Measurements from ENCODE around the gene FYN.

The FYN gene

DNA sequence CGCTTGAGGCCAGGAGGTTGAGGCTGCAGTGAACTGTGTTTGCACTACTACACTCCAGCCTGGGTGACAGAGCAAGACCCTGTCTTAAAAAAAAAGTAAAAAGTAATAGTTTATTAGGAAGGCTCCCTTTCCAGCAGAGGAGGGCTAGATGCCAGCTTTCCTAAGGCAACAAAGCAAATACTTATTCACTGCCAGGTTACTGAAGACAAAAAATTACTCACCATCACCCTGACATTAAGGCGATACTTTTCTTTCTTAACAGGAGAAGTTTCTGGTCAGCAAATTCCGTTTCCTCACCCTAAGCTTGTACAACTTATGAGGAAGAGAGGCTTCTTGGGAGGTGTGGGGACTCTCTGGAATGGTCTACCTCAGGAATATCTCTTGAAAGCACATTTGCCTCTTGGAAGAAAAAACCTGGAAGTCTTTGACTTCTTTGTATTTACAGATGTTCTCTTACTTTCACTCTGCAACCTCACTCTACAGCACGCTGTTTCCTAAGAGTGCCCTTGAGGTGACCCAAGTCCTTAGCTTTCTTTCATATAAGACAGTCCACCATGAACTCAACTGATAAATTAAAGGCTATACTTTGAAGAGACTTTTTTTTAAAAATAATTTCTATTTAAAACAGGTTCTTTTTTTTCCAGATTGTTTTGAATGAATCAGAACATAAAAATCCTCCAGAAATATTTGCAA is 214.6 kb downstream of the FYN start:
- H3K27me3 ChIP-seq (ENCODE audit: control insufficient read depth, low read length): no peaks in the 10 kb centered on the region
- TF ChIP-seq EZH2phosphoT487 (IDR thresholded peaks at IDR 0.05; ENCODE audit: borderline replicate concordance, low read length): no peak
- TF ChIP-seq, protein P1, sequence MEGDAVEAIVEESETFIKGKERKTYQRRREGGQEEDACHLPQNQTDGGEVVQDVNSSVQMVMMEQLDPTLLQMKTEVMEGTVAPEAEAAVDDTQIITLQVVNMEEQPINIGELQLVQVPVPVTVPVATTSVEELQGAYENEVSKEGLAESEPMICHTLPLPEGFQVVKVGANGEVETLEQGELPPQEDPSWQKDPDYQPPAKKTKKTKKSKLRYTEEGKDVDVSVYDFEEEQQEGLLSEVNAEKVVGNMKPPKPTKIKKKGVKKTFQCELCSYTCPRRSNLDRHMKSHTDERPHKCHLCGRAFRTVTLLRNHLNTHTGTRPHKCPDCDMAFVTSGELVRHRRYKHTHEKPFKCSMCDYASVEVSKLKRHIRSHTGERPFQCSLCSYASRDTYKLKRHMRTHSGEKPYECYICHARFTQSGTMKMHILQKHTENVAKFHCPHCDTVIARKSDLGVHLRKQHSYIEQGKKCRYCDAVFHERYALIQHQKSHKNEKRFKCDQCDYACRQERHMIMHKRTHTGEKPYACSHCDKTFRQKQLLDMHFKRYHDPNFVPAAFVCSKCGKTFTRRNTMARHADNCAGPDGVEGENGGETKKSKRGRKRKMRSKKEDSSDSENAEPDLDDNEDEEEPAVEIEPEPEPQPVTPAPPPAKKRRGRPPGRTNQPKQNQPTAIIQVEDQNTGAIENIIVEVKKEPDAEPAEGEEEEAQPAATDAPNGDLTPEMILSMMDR (IDR thresholded peaks at IDR 0.05; ENCODE audit: low read depth, low read length, poor library complexity, severe bottlenecking): no peak
- H3K9me3 ChIP-seq (ENCODE audit: control insufficient read depth, insufficient read depth, low read length): no peaks in the 10 kb centered on the region
- H3K4me1 ChIP-seq (ENCODE audit: control insufficient read depth, low read length): peaks cover 3% of the 10 kb centered on the region
- H3K4me2 ChIP-seq (ENCODE audit: low read length): no peak overlapping the region
- no peaks in the 10 kb centered on the region for H3K36me3 ChIP-seq (ENCODE audit: control insufficient read depth, low read length)
- H4K20me1 ChIP-seq (ENCODE audit: control insufficient read depth, insufficient read depth, low read depth, low read length): no peaks in the 10 kb centered on the region
- no peaks in the 10 kb centered on the region for H3K9me2 ChIP-seq (replicated peaks; ENCODE audit: control insufficient read depth, low read length)
- H3K27ac ChIP-seq (ENCODE audit: low read depth, low read length): no peak overlapping the region
- H3K4me3 ChIP-seq (ENCODE audit: low read length): no peak overlapping the region
- H3F3A ChIP-seq (ENCODE audit: control insufficient read depth, insufficient read depth): no peaks in the 10 kb centered on the region
- H3K79me2 ChIP-seq (ENCODE audit: control insufficient read depth, low read length): no peaks in the 10 kb centered on the region

DNA sequence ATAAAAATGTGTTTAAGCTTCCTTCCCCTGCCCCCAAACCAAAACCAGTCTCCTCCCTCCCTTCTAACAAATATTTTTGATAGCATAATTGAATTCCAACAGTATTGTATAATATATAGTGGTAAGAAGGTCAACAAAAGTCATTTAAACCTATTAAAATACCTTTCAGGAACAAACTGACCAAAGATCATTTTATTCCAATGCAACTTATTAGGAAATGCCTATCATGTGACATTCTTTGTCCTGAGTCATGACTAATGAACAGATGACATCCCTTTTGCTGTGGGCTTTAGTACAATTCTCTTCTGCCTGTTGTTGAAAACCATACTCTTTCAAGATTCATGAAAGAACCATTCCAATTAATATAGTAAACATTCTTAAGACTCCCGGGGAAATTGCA is 216.1 kb downstream of the FYN start:
- no peaks in the 10 kb centered on the region for H3K9me3 ChIP-seq (ENCODE audit: control insufficient read depth, insufficient read depth, low read length)
- H3K4me3 ChIP-seq (ENCODE audit: low read length): no peak overlapping the region
- TF ChIP-seq, protein P1 (IDR thresholded peaks at IDR 0.05; ENCODE audit: low read depth, low read length, poor library complexity, severe bottlenecking): no peak
- TF ChIP-seq EZH2phosphoT487 (IDR thresholded peaks at IDR 0.05; ENCODE audit: borderline replicate concordance, low read length): no peak
- no peaks in the 10 kb centered on the region for H3K9me2 ChIP-seq (replicated peaks; ENCODE audit: control insufficient read depth, low read length)
- H3K36me3 ChIP-seq (ENCODE audit: control insufficient read depth, low read length): no peaks in the 10 kb centered on the region
- no peak overlapping the region for H3K27ac ChIP-seq (ENCODE audit: low read depth, low read length)
- no peak overlapping the region for H3K4me2 ChIP-seq (ENCODE audit: low read length)
- no peaks in the 10 kb centered on the region for H4K20me1 ChIP-seq (ENCODE audit: control insufficient read depth, insufficient read depth, low read depth, low read length)
- H3K27me3 ChIP-seq (ENCODE audit: control insufficient read depth, low read length): no peaks in the 10 kb centered on the region
- peaks cover 18% of the 10 kb centered on the region for H3K4me1 ChIP-seq (ENCODE audit: control insufficient read depth, low read length)
- H3F3A ChIP-seq (ENCODE audit: control insufficient read depth, insufficient read depth): no peaks in the 10 kb centered on the region
- H3K79me2 ChIP-seq (ENCODE audit: control insufficient read depth, low read length): no peaks in the 10 kb centered on the region

DNA sequence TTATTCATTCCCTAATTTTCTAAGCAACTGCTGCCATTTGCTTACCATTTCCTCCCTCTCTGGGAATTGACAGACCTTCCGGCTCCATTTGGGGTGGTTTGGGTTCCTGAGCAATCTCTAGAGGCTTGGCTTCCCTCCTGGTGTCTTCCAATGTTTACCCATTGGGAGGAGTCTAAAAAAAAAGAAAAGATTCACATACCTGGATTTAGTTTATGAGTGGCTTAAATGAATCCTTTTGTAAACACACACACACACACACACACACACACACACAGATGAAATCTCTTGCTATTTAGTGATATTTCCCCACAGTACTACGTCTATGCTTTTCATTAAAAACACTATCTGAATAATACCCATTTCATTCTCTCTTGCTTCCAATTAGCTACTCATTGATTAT is 219.3 kb downstream of the FYN start:
- Histone ChIP-seq H3K4me1 (ENCODE audit: control insufficient read depth, low read length) (peaks cover 27% of the 10 kb centered on the region), H3K36me3 (ENCODE audit: control insufficient read depth, low read length) (no peaks in the 10 kb centered on the region), H4K20me1 (ENCODE audit: control insufficient read depth, insufficient read depth, low read depth, low read length) (no peaks in the 10 kb centered on the region), H3K79me2 (ENCODE audit: control insufficient read depth, low read length) (no peaks in the 10 kb centered on the region), H3K4me3 (ENCODE audit: low read length) (no peak overlapping the region), H3K27me3 (ENCODE audit: control insufficient read depth, low read length) (no peaks in the 10 kb centered on the region), H3F3A (ENCODE audit: control insufficient read depth, insufficient read depth) (no peaks in the 10 kb centered on the region), H3K4me2 (ENCODE audit: low read length) (no peak overlapping the region; the same call in 1 of the 2 replicates), H3K9me3 (ENCODE audit: control insufficient read depth, insufficient read depth, low read length) (no peaks in the 10 kb centered on the region), H3K9me2 (replicated peaks; ENCODE audit: control insufficient read depth, low read length) (no peaks in the 10 kb centered on the region), H3K27ac (ENCODE audit: low read depth, low read length) (no peak overlapping the region)
- TF ChIP-seq EZH2phosphoT487 (IDR thresholded peaks at IDR 0.05; ENCODE audit: borderline replicate concordance, low read length): no peak
- TF ChIP-seq, protein P1 (IDR thresholded peaks at IDR 0.05; ENCODE audit: low read depth, low read length, poor library complexity, severe bottlenecking): no peak

Measured in DOHH2 (cell line).